ENCODE data around the gene LMBRD2.
A peak's percentile ranks its signal among the peaks of the same experiment; 100 is the strongest.
"Not testable (repeated sequence)": the region's sequence is repeated elsewhere in the genome, so short reads cannot be mapped to it uniquely, and the experiment has no call there.

Gene LMBRD2

DNA sequence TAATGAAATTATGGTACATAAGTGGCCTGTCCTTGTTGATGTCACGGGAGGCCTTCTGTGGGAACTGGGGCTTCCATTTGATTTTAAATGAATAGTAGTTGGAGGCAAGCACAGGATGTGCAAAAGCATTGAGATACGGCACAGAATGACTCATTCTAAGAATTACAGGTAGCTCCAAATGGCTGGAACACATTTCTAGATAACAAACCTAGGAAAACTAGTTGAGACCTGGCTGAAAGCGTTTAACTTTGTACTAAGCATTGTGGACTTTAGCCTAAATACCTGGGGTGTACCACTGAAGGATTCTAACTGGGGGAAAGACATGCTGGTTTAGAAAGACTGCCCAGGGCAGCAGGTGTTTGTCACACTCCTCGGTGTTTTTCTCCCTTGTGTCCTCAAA, 9.7 kb upstream of the LMBRD2 start:
- no peak for DNase-seq (ENCODE audit: low read depth)

DNA sequence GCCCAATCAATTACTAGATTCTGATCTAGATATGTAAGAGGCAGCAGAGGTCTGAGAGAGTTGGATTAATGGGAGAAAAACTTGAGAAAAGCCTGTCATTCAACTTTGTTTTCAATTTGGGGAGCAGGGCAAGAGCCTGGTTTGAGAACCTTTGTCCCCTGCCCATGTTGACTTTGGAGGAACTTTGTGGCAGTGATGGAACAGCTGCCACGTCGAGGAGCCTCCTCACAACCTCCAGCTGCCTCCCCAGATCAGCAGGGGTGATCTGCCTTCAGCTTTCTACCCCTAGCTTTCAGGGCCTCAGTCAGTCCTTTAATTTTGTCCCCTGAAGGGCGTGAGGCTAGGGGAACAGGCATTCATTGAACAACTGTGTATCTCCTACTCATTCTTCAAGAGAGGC, 8.9 kb upstream of the LMBRD2 start:
- no peak for DNase-seq (ENCODE audit: low read depth)

DNA sequence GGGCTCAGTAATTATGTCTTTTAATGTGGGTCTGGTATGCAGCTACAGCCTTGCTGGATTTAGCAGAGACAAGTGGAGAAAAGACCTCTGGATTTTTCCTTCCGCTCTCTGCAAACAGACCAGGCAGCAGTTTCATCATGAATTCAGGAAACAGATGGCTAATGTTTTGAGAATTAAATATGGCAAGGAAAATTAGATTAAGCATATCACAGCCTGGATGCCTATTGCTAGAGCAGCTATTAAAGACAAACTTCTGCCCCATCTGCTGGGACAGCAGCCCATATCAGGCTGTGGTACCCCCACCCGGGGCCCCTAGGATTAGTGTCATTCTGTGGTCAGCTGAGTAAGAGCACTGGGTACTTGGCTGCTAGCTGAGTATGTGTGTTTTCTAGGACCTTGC, 6.5 kb upstream of the LMBRD2 start:
- no peak for DNase-seq (ENCODE audit: low read depth)

DNA sequence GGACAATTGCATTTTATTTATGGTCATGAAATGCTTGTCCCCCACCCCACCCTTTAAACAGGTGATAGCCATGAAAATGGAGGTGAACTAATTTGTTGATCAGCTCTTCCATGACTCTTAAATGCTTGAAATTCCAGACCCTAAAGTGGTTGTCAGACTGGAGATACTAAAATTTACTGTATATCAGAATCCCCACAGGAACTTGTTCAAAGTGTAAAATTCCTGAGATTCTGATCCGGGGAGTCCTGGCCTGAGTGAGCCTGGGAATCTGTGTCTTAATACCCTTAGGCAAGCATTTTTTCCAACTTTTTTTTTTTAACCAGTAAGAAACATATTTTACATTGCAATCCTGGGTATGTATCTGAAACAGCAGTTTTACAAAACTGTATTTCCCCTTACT, 4.9 kb upstream of the LMBRD2 start:
- no peak for DNase-seq (ENCODE audit: low read depth)

DNA sequence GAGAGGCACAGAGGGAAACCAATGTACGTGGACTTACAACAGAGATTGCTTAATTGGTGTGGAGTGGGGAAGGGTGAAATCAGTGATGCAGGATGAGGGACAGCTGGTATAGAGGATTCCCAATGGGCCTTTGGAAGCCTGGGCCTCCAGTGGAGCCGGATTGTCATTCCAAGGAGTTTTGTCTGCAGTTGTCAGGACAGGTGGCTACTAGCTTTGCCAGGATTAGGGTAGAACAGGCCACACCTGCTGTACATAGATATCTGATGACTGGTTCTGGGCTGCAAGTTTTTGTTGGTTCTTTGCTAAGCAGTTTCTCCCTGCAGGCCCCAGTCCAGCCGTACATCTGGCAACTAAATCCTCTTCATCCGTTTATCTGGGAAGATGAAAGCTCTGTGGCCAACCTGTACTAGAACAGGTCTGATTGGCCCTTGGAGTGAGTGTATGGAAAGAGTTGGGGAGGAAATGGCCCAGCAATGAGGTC, 4.5 kb upstream of the LMBRD2 start:
- DNase-seq (ENCODE audit: low read depth), result no peak

DNA sequence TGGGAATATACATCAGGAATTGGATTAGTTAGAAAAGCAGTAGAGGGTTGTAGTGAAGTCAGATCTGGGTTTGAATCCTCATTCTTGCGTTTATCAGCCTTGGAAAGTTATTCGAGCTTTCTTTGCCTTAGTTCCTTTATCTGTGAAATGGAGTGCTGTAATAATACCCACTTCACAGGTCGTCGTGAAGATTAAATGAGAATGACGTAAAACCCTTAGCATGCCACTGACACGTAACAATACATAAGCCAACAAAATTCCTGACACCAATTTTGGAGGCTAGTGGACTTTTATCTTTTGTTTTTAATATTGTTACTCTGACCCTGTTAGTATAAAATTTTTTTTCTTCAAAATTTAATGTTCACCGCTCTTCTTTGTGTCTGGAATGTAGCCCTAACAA, 3.6 kb upstream of the LMBRD2 start:
- no peak for DNase-seq (ENCODE audit: low read depth)

DNA sequence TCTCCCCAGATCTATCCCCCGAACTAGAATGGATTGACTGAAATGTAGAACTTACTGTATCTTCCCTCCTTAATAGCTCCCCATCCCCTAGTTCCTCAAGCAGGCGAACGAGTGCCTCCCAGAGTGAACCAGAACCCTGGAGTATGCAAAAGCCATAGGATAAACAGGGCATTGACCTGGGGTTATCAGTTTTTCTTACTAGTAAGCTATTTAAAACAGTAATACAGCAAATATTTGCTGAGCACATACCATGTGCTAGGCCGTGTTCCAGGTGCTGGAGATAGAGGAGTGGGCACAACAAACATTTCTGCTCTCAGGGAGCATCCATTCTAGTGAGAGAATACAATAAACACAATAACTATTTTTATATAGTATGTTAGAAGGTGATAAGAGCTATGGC, 2.0 kb upstream of the LMBRD2 start:
- DNase-seq (ENCODE audit: low read depth), result no peak

DNA sequence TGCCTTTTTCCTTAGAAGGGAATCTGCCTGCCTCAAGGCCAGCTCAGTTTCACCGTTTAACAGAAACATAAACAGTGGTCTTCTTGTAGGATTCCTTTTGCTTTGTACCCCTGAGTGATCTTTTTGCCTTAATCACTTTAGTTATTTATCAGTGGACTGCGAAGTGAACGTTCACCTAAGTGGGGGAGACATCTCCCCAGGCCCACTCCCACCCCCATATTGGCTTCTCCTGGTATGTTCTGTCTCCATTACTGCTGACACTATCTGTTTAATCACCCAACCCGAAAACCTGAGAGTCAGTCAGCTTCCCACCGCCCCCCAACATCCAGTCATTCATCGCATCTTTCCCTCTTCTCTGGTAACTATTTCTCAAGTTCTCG, 1.6 kb upstream of the LMBRD2 start:
- DNase-seq (ENCODE audit: low read depth), result no peak

DNA sequence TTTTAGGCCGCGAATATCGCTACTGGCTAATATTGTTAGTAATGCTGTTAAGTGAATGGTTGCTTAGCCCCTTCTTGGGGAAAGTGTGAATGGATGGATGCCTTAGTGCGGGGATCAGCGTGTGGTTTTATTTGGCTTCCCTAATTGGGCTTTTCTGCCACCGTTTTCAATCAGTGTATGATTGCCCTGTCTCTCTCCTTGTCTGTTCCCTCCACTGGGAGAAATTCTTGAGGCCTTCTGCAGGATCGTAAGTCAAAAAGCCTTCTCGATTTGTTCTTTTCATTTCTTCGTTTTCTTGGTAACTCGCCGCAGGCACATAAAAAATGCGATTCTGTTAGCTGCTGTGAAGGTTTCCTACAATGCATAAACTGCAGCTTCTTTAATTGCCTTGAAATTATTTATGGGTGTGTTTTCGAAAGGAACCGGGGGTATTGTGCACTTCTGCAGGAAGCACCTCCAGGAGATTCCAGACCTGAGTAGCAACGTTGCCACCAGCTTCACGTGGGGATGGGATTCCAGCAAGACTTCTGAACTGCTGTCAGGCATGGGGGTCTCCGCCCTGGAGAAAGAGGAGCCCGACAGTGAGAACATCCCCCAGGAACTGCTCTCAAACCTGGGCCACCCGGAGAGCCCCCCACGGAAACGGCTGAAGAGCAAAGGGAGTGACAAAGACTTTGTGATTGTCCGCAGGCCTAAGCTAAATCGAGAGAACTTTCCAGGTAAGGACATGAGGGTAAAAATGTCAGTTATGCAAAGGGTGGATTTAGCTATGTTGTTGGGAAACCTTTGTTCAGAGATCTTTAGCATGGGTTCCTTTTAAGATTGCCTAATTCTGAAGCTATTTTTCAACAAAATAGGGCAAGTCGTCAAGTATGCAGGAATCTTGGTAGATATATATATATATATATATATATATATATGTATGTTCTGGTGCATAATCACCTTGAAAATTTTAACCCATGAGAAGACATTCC, 924 bp upstream of the LMBRD2 start:
- no peak for DNase-seq (ENCODE audit: low read depth)

DNA sequence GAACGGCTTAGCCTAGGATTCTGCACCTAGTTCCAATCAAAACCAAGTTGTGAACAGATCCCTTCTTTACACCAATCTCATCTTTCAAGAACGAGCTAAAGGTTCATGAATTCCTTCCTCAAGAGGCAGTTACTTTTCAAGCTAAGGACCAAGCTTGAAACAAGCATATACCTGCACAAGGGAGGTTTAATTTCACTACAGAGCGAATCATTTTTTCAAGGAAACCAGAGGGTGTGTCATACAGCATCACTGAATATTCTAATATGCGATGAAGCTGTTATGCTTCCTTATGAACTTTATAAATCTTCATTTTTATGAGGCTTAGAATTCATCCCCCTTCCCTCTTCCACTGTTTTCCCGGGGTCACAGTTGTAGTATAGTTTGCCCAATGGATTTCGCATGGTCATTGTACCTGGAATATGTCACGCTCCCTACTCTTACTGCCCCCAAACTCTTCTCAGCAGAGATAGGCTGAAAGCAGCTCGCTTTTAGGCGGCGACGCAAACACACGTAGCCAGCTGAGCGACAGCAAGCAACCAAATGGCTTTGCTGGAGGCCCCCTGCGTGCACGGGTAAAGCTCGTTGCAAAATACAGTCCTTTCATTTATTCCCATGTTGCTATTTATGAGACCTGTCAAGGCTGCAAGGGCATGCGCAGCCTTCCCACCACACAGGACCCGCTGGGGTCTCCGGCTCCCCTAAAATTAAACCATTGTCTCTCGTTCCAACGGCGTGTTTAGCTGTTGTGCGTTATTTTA, 832 bp downstream of the LMBRD2 start:
- peak; percentile 44 for DNase-seq (ENCODE audit: low read depth)

DNA sequence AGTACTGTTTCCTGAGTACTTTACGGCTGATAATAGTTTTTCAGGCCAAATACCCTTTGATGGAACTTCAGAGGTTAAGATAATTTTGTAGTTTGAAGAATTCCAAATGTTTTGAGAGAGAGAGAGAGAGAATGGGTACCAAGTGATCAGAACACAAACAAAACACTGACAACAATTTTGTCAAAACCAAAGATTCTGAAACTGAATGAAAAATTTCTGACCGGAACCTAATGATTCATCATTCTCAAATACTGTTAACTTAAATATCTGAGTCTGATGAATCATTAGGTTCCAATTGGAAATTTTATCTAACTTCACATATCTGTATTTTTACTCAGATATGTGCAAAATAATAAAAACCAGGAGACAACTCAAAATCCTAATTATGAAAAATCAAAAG, 4.0 kb downstream of the LMBRD2 start:
- DNase-seq (ENCODE audit: low read depth), result no peak

DNA sequence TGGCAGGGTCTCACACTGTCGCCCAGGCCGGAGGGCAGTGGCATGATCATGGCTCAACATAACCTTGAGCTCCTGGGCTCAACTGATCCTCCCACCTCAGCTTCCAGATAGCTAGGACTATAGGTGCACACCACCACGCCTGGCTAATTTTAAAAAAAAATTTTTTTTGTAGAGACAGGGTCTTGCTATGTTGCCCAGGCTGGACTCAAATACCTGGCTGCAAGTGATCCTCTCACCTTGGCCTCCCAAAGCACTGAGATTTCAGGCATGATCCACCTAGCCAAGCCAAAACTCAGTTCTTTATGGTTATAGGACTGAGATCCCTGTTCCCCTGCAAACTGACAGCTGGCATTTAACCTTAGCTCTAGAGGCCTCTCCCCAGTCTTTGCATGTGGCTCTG, 5.3 kb downstream of the LMBRD2 start:
- no peak for DNase-seq (ENCODE audit: low read depth)

DNA sequence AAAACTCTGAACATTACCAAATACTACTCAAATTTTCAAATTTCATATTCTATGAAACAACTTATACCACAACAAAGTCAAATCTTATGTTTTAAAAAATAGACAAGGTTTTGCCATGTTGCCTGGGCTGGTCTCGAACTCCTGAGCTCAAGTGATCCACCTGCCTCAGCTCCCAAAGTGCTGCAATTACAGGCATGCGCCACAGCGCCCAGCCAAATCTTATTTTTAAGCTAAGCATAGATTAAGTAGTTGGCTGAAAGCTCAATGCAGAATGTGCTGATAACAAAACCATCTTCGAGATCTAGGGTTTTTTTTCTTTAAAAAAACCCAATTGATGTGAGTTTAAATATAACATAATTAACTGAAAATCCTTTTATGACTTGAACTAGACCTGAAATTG, 6.4 kb downstream of the LMBRD2 start:
- DNase-seq (ENCODE audit: low read depth), result no peak

DNA sequence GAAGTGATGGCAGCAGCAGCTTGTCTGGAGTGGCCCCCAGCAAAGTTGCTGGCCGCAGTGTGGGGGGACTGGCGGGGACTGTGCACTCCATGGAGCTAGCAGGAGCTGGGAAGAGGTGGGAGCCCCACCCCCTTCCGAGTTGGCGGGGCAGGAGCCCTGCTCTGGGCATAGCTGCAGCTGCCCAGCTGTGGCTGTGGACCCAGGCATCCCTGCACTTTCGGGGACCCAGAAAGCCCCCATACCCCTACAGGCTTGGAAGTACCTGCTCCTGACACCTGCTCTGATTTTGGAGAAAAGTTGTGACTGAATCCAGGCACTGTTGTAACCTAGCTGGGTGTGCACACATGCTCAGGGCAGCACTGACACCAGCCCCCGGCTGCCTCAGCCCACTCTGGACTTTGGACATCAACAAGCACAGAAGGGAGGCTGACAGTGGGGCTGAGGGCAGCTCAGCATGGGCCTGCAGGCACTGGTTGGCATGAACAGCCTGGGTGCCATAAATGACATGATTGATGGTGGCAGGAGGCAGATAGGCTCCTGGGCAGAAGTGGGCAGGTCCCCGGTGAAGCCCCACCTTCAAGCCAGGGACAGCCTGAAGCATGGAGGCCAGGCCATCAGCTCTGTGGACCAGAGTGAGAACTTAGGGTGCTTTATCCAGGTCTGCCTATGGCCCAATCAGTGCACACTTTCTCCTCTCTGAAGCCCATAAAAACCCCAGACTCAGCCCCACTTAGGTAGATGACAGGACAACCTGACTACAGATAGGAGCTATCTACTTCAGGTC, 12.6 kb downstream of the LMBRD2 start:
- DNase-seq (ENCODE audit: low read depth), result no peak

DNA sequence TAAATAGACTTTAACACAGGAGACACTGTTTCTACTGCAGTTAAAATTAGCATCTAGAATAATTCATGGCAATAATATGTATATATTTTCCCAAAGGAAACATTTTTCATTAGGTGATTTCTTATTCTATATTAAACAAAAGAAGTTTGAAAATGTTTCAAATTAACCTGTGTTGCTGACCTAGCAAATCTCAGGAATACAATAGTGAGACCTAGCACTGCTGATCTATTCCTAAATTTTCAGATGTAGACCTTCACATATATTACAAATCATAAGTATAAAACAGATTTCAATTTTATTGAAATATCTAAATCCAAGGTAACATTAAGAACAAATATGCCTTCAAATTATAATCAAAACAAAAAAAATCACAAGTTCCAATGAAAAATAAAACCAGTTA, 15.1 kb downstream of the LMBRD2 start:
- no peak for DNase-seq (ENCODE audit: low read depth)

DNA sequence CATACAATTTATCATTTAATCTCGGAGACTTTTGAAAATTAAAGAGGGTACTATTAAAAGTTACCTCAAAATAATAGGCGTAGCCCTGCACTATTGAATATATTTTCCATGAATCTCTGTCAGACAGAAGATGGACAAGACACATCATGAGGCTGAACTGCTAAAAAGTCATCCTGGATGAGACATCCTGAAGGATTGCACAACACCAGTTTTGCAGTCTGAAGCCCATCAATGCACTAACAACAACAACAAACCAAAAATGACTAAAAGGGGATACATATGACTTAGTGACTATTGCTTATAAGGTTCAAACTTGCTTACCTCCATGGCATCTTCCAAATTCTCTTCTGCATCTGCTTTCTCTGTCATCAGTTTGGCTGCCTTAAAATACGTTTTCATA, 15.7 kb downstream of the LMBRD2 start:
- DNase-seq (ENCODE audit: low read depth), result no peak

DNA sequence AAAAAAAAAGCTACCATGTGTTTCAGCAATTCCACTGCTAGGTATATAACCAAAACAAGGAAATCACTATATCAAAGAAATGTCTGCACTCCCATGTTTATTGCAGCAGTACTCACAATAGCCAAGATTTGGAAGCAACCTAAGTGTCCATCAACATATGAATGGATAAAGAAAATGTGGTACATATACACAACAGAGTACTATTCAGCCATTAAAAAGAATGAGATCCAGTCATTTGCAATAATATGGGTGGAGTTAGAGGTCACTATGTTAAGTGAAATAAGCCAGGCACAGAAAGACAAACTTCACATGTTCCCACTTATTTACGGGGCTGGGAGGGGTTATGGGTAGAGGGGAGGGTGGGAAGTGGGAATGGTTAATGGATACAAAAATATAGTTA, 18.7 kb downstream of the LMBRD2 start:
- DNase-seq (ENCODE audit: low read depth), result not testable (repeated sequence)

DNA sequence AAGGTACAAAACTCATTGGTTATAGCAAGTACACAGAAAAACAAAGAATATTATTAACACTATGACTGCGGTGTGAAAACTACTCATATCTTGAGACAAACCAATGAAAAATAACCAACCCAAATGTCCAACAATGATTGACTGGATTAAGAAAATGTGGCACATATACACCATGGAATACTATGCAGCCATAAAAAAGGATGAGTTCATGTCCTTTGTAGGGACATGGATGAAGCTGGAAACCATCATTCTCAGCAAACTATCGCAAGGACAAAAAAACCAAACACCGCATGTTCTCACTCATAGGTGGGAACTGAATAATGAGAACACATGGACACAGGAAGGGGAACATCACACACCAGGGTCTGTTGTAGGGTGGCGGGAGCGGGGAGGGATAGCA, 22.0 kb downstream of the LMBRD2 start:
- DNase-seq (ENCODE audit: low read depth), result not testable (repeated sequence)

DNA sequence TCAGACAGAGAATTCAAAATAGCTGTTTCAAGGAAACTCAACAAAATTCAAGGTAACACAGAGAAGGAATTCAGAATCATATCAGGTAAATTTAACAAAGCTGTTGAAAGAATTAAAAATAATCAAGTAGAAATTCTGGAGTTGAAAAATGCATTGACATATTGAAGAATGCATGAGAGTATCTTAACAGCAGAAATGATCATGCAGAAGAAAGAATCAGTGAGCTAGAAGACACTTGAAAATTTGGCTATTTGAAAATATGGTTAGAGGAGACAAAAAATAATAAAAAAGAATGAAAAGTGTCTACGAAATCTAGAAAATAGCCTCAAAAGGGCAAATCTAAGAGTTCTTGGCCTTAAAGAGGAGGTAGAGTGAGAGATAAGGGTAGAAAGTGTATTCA, 22.9 kb downstream of the LMBRD2 start:
- no peak for DNase-seq (ENCODE audit: low read depth)

DNA sequence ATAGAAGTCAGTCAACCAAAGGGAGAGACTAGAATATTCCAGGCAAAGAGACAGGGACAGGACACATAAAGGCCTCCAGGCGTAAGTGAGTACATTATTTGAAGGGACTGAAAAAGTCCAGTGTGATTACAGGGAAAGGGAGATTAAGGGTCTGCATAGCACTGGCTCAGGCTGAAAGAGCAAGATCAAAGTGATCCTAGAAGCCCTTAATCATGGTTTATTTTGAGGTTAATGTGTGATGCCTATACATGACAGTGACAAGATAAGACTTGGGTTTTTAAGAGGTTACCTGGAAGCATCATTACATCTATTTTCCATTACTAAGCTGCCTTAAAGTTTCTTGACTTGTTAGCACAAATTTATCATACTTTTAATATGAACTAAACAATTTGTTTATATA, 25.8 kb downstream of the LMBRD2 start:
- DNase-seq (ENCODE audit: low read depth), result no peak

DNA sequence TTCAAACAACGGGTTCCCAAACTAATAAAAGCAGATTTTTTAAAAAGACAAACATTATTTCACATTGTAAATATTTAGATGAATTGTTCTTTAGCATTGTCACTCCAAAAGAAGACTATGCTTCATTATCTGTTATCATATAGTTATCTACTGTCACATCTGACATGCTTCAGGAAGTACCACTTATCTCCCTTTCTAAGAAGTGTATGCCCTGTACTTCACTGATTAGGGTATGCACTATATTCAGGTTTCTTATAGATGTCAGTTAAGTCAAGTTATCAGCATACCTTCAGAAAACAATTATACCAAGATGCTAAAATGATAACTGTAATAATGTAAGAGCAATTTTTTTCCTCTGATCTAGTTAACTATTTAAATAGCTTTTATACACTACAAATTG, 40.4 kb downstream of the LMBRD2 start:
- no peak for DNase-seq (ENCODE audit: low read depth)

DNA sequence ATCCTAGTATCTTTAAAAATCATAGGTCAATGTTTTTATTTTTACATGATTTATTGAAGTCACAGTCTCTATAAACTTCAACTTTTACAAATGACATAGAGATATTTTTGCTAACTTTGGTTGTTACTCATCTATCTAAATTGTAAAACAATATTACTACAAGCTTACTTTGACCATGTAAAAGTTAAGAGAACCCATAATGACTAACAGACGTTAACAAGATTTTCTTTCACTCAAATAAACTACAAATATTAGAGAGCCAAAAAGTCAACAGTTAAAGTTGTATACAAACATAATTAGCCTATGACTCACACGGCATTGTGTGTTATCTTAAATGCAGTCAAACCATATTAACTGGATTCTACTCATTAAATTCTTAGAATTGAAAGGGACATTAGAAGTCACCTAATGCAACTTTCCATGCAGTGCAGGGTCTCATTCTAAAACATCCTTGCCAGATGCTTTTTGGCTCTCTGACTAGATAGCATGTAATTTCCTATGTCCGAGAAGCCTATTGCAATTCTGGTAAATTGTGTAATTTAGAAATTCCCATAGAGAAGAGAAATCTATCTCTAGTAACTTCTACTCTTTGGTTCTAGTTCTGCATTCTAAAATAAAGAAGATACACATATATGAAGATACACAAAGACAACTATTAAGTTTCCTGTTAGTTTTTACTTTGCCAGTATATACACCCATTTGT, 42.8 kb downstream of the LMBRD2 start:
- no peak for DNase-seq (ENCODE audit: low read depth)

Data from activated T-cell treated with anti-CD3 and anti-CD28 coated beads for 24 hours (primary cell).